Measurements from ENCODE around the gene KIN.

GRCh38 chr10:7755103-7755502 is 32.7 kb downstream of the KIN start:
- TF ChIP-seq HDGF (IDR thresholded peaks at IDR 0.05; ENCODE audit: borderline replicate concordance) (no peak), FOXK2 (IDR thresholded peaks at IDR 0.05) (no peak), LEF1 (IDR thresholded peaks at IDR 0.05; ENCODE audit: borderline replicate concordance) (no peak), ARNT (IDR thresholded peaks at IDR 0.05) (no peak), SP1 (IDR thresholded peaks at IDR 0.05) (no peak), NFRKB (IDR thresholded peaks at IDR 0.05) (no peak), ZNF384 (IDR thresholded peaks at IDR 0.05) (no peak), TARDBP (IDR thresholded peaks at IDR 0.05) (no peak)
